Embryonic facial prominence (tissue), 1 donor: ENCODE measurements around the gene ELK3.
"Not testable (repeated sequence)": the region's sequence is repeated elsewhere in the genome, so short reads cannot be mapped to it uniquely, and the experiment has no call there.

Experiments used
- DNase-seq: peaks from one replicate; pipeline ENCODE4 v3.0.0-alpha.2; 2016; ENCODE audit errors: extremely low spot score

Gene ELK3

GRCh38 chr12:96303653-96304052 is 109.5 kb downstream of the ELK3 start:
- no peak for DNase-seq

GRCh38 chr12:96305665-96306064 is 111.5 kb downstream of the ELK3 start:
- DNase-seq, result no peak

- DNase-seq, result no peak
These were observed 114.7 kb downstream of the ELK3 start for GRCh38 chr12:96308881-96309280.

GRCh38 chr12:96310067-96310466 is 115.9 kb downstream of the ELK3 start:
- no peak for DNase-seq

GRCh38 chr12:96311191-96311590 is 117.0 kb downstream of the ELK3 start:
- DNase-seq, result no peak

- DNase-seq, result no peak
These were observed 119.4 kb downstream of the ELK3 start for GRCh38 chr12:96313606-96314005.

- no peak for DNase-seq
These were observed 120.5 kb downstream of the ELK3 start for GRCh38 chr12:96314723-96315122.

GRCh38 chr12:96315741-96316481 is 121.7 kb downstream of the ELK3 start:
- DNase-seq, result not testable (repeated sequence)

GRCh38 chr12:96317801-96318200 is 123.6 kb downstream of the ELK3 start:
- not testable (repeated sequence) for DNase-seq
